ENCODE measurements around the gene EFCAB8.

Gene EFCAB8

GRCh38 chr20:32909451-32909850 lies 50.7 kb downstream of the EFCAB8 start:
- no peak overlapping the region for H3K18ac ChIP-seq (ENCODE audit: low read length)
- WGBS (ENCODE audit: extremely low coverage, insufficient coverage, insufficient read length) = no CpG with 5 or more reads among the region's 9 CpGs

DNA sequence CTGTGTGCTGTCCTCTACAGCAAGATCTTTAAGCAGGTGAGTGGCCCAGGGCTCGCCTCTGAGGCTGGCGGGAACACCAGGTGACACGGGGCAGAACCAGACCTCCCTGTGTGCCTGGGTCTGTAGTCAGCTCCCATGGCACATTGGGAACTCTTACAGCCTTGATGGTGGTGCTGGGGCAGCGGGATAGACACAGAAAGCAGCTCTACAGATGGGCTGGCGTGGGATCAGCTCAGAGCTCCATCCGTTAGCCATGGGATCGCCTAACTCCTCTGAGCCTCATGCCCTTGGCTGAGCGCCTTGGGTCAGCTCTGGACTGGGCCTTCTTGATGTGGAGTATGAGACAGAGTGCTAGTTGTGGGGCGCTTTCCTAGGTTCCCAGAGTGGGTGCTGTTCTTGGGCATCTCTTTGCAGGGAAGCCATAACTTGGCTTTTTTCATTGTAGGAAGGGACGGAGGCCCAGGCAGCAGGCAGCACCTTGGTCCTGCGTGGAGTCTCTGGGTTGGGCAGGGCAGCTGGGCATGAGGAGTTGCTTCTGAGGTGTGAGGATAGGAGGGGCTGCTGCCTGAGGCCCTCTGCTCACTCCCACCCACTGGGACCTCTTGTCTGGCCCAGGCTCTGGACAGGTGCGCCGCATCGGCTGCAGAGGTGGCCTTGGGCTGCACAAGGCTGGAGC lies 51.3 kb downstream of the EFCAB8 start:
- H3K18ac ChIP-seq (ENCODE audit: low read length) = no peak overlapping the region
- H2BK120ac ChIP-seq (ENCODE audit: insufficient read depth, low read length, poor library complexity) = no peak overlapping the region
- H2BK5ac ChIP-seq (ENCODE audit: low read depth, low read length, poor library complexity) = no peak overlapping the region
- H2AK5ac ChIP-seq (ENCODE audit: low read length) = no peak overlapping the region
- no CpG with 5 or more reads among the region's 14 CpGs for WGBS (ENCODE audit: extremely low coverage, insufficient coverage, insufficient read length)
- no peak overlapping the region for H2AFZ ChIP-seq (ENCODE audit: insufficient read depth, low read length, poor library complexity)
- H3K27ac ChIP-seq (ENCODE audit: low read depth, low read length) = no peak overlapping the region
- peaks cover 1% of the 10 kb centered on the region for H3K9me3 ChIP-seq (ENCODE audit: insufficient read depth, low read depth, low read length)
- no peak overlapping the region for H3K9ac ChIP-seq (ENCODE audit: low read length)
- no peak overlapping the region for H2BK12ac ChIP-seq (ENCODE audit: low read length)
- H4K12ac ChIP-seq (ENCODE audit: low read depth, low read length) = no peak overlapping the region
- no peak for DNase-seq
- no peak overlapping the region for H3K4ac ChIP-seq (ENCODE audit: low read depth, low read length)
- no peaks in the 10 kb centered on the region for H3K4me1 ChIP-seq (ENCODE audit: control insufficient read depth in 1 of 2, insufficient read depth in 2 of 2, low read length in 2 of 2)
- no peaks in the 10 kb centered on the region for H3K36me3 ChIP-seq (ENCODE audit: control insufficient read depth in 1 of 2, insufficient read depth in 2 of 2, low read length in 2 of 2)
- H3K14ac ChIP-seq (ENCODE audit: low read length) = no peak overlapping the region
- H3K23ac ChIP-seq (ENCODE audit: low read length) = no peak overlapping the region
- H3K4me2 ChIP-seq (ENCODE audit: low read length) = no peak overlapping the region
- no peak overlapping the region for H4K8ac ChIP-seq (ENCODE audit: low read depth, low read length)
- H3K27me3 ChIP-seq (ENCODE audit: insufficient read depth, low read length) = no peaks in the 10 kb centered on the region
- no peaks in the 10 kb centered on the region for H3K79me2 ChIP-seq (ENCODE audit: control insufficient read depth, insufficient read depth, low read length, poor library complexity)
- no peak overlapping the region for H3K4me3 ChIP-seq (ENCODE audit: low read depth, low read length)
- H3K79me1 ChIP-seq (ENCODE audit: low read length) = no peaks in the 10 kb centered on the region
- H4K91ac ChIP-seq (ENCODE audit: low read depth, low read length) = no peak overlapping the region

More at GRCh38 chr20:32909451-32909850, 50.7 kb downstream of the EFCAB8 start:
- no peak for DNase-seq
- Histone ChIP-seq H3K9ac (ENCODE audit: low read length) (no peak overlapping the region), H3K79me2 (ENCODE audit: control insufficient read depth, insufficient read depth, low read length, poor library complexity) (no peaks in the 10 kb centered on the region), H3K27ac (ENCODE audit: low read depth, low read length) (no peak overlapping the region), H4K8ac (ENCODE audit: low read depth, low read length) (no peak overlapping the region), H3K4me1 (ENCODE audit: control insufficient read depth in 1 of 2, insufficient read depth in 2 of 2, low read length in 2 of 2) (no peaks in the 10 kb centered on the region), H3K27me3 (ENCODE audit: insufficient read depth, low read length) (no peaks in the 10 kb centered on the region), H3K4me2 (ENCODE audit: low read length) (no peak overlapping the region), H3K9me3 (ENCODE audit: insufficient read depth, low read depth, low read length) (peaks cover 1% of the 10 kb centered on the region), H3K4ac (ENCODE audit: low read depth, low read length) (no peak overlapping the region), H2AFZ (ENCODE audit: insufficient read depth, low read length, poor library complexity) (no peak overlapping the region), H3K23ac (ENCODE audit: low read length) (no peak overlapping the region), H2BK12ac (ENCODE audit: low read length) (no peak overlapping the region), H2BK5ac (ENCODE audit: low read depth, low read length, poor library complexity) (no peak overlapping the region), H3K14ac (ENCODE audit: low read length) (no peak overlapping the region), H3K4me3 (ENCODE audit: low read depth, low read length) (no peak overlapping the region), H2AK5ac (ENCODE audit: low read length) (no peak overlapping the region), H2BK120ac (ENCODE audit: insufficient read depth, low read length, poor library complexity) (no peak overlapping the region), H4K91ac (ENCODE audit: low read depth, low read length) (no peak overlapping the region), H3K79me1 (ENCODE audit: low read length) (no peaks in the 10 kb centered on the region), H3K36me3 (ENCODE audit: control insufficient read depth in 1 of 2, insufficient read depth in 2 of 2, low read length in 2 of 2) (no peaks in the 10 kb centered on the region), H4K12ac (ENCODE audit: low read depth, low read length) (no peak overlapping the region)

- Histone ChIP-seq H4K12ac (ENCODE audit: low read depth, low read length) (no peak overlapping the region), H3K18ac (ENCODE audit: low read length) (no peak overlapping the region), H3K4ac (ENCODE audit: low read depth, low read length) (no peak overlapping the region), H3K27me3 (ENCODE audit: insufficient read depth, low read length) (no peaks in the 10 kb centered on the region), H3K4me1 (ENCODE audit: control insufficient read depth in 1 of 2, insufficient read depth in 2 of 2, low read length in 2 of 2) (no peaks in the 10 kb centered on the region), H3K27ac (ENCODE audit: low read depth, low read length) (no peak overlapping the region), H3K23ac (ENCODE audit: low read length) (no peak overlapping the region), H3K14ac (ENCODE audit: low read length) (no peak overlapping the region), H2AFZ (ENCODE audit: insufficient read depth, low read length, poor library complexity) (no peak overlapping the region), H3K9ac (ENCODE audit: low read length) (no peak overlapping the region), H4K8ac (ENCODE audit: low read depth, low read length) (no peak overlapping the region), H3K79me1 (ENCODE audit: low read length) (no peaks in the 10 kb centered on the region), H3K4me2 (ENCODE audit: low read length) (no peak overlapping the region), H3K9me3 (ENCODE audit: insufficient read depth, low read depth, low read length) (peaks cover 3% of the 10 kb centered on the region), H3K4me3 (ENCODE audit: low read depth, low read length) (no peak overlapping the region), H2BK120ac (ENCODE audit: insufficient read depth, low read length, poor library complexity) (no peak overlapping the region), H2BK12ac (ENCODE audit: low read length) (no peak overlapping the region), H3K36me3 (ENCODE audit: control insufficient read depth in 1 of 2, insufficient read depth in 2 of 2, low read length in 2 of 2) (no peaks in the 10 kb centered on the region), H2AK5ac (ENCODE audit: low read length) (no peak overlapping the region), H4K91ac (ENCODE audit: low read depth, low read length) (no peak overlapping the region), H3K79me2 (ENCODE audit: control insufficient read depth, insufficient read depth, low read length, poor library complexity) (no peaks in the 10 kb centered on the region), H2BK5ac (ENCODE audit: low read depth, low read length, poor library complexity) (no peak overlapping the region)
- no CpG with 5 or more reads among the region's 13 CpGs for WGBS (ENCODE audit: extremely low coverage, insufficient coverage, insufficient read length)
- DNase-seq = no peak
Observed at GRCh38 chr20:32911355-32911754, 52.6 kb downstream of the EFCAB8 start.

DNA sequence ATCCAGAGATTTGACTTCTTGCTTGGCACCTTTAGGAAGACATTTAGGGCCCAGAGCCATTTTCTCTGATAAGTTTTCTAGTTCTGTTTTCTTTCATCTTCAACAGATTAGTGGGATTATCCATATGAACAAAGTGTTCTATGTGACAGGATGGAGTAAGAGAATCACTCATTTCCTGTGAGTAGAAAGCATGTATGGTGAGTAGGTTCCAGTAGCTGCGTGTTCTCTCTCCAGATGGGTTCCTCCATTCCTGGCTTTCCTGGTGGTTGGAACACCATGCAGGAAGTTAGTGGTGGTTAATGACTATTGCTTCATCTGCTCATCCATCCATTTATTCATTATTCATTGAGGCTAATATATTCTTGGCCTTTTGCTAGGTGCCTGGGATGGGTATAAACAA lies 54.0 kb downstream of the EFCAB8 start:
- Histone ChIP-seq H3K9me3 (ENCODE audit: insufficient read depth, low read depth, low read length) (peaks cover 6% of the 10 kb centered on the region), H2AFZ (ENCODE audit: insufficient read depth, low read length, poor library complexity) (no peak overlapping the region), H3K9ac (ENCODE audit: low read length) (no peak overlapping the region), H4K8ac (ENCODE audit: low read depth, low read length) (no peak overlapping the region), H2BK5ac (ENCODE audit: low read depth, low read length, poor library complexity) (no peak overlapping the region), H3K4ac (ENCODE audit: low read depth, low read length) (no peak overlapping the region), H4K91ac (ENCODE audit: low read depth, low read length) (no peak overlapping the region), H3K27ac (ENCODE audit: low read depth, low read length) (no peak overlapping the region), H4K12ac (ENCODE audit: low read depth, low read length) (no peak overlapping the region), H3K14ac (ENCODE audit: low read length) (no peak overlapping the region), H2AK5ac (ENCODE audit: low read length) (no peak overlapping the region), H3K27me3 (ENCODE audit: insufficient read depth, low read length) (no peaks in the 10 kb centered on the region), H3K4me2 (ENCODE audit: low read length) (no peak overlapping the region), H3K4me1 (ENCODE audit: control insufficient read depth in 1 of 2, insufficient read depth in 2 of 2, low read length in 2 of 2) (no peaks in the 10 kb centered on the region), H3K79me2 (ENCODE audit: control insufficient read depth, insufficient read depth, low read length, poor library complexity) (no peaks in the 10 kb centered on the region), H3K4me3 (ENCODE audit: low read depth, low read length) (no peak overlapping the region), H3K23ac (ENCODE audit: low read length) (no peak overlapping the region), H3K79me1 (ENCODE audit: low read length) (no peaks in the 10 kb centered on the region), H3K18ac (ENCODE audit: low read length) (no peak overlapping the region), H2BK12ac (ENCODE audit: low read length) (no peak overlapping the region), H3K36me3 (ENCODE audit: control insufficient read depth in 1 of 2, insufficient read depth in 2 of 2, low read length in 2 of 2) (no peaks in the 10 kb centered on the region), H2BK120ac (ENCODE audit: insufficient read depth, low read length, poor library complexity) (no peak overlapping the region)
- DNase-seq = no peak
- no CpG with 5 or more reads among the region's 1 CpG for WGBS (ENCODE audit: extremely low coverage, insufficient coverage, insufficient read length)
